ENCODE results near the gene AGFG1.

Gene AGFG1

GRCh38 chr2:227451655-227451992, 20.3 kb upstream of the AGFG1 start:
- Histone ChIP-seq H2AFZ (ENCODE audit: low read depth, low read length) (no peak overlapping the region), H3K9me3 (ENCODE audit: insufficient read depth, low read length, severe bottlenecking) (no peaks in the 10 kb centered on the region), H3K4me2 (ENCODE audit: insufficient read depth, low read length) (no peak overlapping the region), H3K27ac (ENCODE audit: low read length) (no peak overlapping the region), H3K4me1 (ENCODE audit: insufficient read depth, low read length) (no peaks in the 10 kb centered on the region), H3K27me3 (ENCODE audit: insufficient read depth, low read length, poor library complexity) (peaks cover 12% of the 10 kb centered on the region), H3K36me3 (ENCODE audit: insufficient read depth, low read length) (no peaks in the 10 kb centered on the region), H4K20me1 (ENCODE audit: insufficient read depth, low read length) (no peaks in the 10 kb centered on the region), H3K4me3 (ENCODE audit: low read depth in 1 of 2, low read length in 2 of 2) (no peak overlapping the region), H3K79me2 (ENCODE audit: insufficient read depth, low read length) (no peaks in the 10 kb centered on the region), H3K9ac (ENCODE audit: low read depth, low read length) (no peak overlapping the region)
- TF ChIP-seq EZH2 (IDR thresholded peaks at IDR 0.05; ENCODE audit: borderline replicate concordance, low read depth, low read length, severe bottlenecking): no peak
- TF ChIP-seq CTCF (IDR thresholded peaks at IDR 0.05; ENCODE audit: borderline replicate concordance, extremely low read depth, low read length, poor library complexity, severe bottlenecking): no peak
- no peak for DNase-seq
- no peak for ATAC-seq (ENCODE audit: insufficient read depth, low read depth)

DNA sequence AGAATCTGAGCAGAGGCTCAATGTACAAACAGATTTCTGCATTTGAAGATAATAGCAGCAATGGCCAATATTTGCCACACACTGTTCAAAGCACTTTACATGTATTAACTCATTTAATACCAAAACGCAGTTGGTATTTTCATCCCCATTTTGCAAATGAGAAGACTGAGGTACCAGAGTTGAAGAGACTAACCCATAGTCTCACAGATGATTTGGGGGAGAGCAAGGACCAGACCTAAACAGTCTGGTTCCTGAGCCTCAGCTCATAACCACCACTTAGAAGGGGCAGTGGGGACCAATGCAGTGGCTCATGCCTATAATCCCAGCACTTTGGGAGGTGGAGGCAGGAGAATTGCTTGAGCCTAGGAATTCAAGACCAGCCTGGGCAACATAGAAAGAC, 18.1 kb upstream of the AGFG1 start:
- DNase-seq (no peak), ATAC-seq (ENCODE audit: insufficient read depth, low read depth) (no peak)
- Histone ChIP-seq H3K9ac (ENCODE audit: low read depth, low read length) (no peak overlapping the region), H3K27me3 (ENCODE audit: insufficient read depth, low read length, poor library complexity) (peaks cover 12% of the 10 kb centered on the region), H4K20me1 (ENCODE audit: insufficient read depth, low read length) (no peaks in the 10 kb centered on the region), H3K79me2 (ENCODE audit: insufficient read depth, low read length) (no peaks in the 10 kb centered on the region), H3K27ac (ENCODE audit: low read length) (no peak overlapping the region), H3K4me3 (ENCODE audit: low read depth in 1 of 2, low read length in 2 of 2) (no peak overlapping the region), H3K4me2 (ENCODE audit: insufficient read depth, low read length) (no peak overlapping the region), H3K4me1 (ENCODE audit: insufficient read depth, low read length) (no peaks in the 10 kb centered on the region), H2AFZ (ENCODE audit: low read depth, low read length) (no peak overlapping the region), H3K9me3 (ENCODE audit: insufficient read depth, low read length, severe bottlenecking) (no peaks in the 10 kb centered on the region), H3K36me3 (ENCODE audit: insufficient read depth, low read length) (no peaks in the 10 kb centered on the region)
- TF ChIP-seq CTCF (IDR thresholded peaks at IDR 0.05; ENCODE audit: borderline replicate concordance, extremely low read depth, low read length, poor library complexity, severe bottlenecking) (no peak), EZH2 (IDR thresholded peaks at IDR 0.05; ENCODE audit: borderline replicate concordance, low read depth, low read length, severe bottlenecking) (no peak)

DNA sequence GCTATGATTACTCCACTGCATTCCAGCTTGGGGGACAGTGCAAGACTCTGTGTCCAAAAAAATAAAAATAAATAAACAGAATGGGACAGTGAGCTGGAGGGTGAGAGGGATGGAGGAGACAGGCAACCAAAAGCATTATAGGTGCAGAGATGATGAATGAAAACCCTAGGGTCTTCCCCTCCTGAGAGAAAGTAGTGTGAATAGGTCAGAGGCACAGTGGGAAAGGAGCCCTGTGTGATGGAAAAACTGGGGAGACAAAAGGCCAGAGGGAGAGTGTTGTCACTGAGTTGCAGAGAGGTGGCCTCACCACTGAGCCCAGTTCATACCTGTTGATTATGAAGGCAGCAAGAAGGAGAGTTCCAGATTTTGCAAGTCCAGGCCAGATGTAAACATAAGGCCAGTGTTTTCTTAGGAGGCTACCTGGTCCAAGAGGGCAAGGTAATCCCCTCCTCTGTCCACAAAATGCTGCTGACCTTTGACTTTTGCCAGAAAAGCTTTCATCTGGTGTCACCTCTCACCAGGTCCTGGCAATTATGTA, 17.6 kb upstream of the AGFG1 start:
- TF ChIP-seq CTCF (IDR thresholded peaks at IDR 0.05; ENCODE audit: borderline replicate concordance, extremely low read depth, low read length, poor library complexity, severe bottlenecking) (no peak), EZH2 (IDR thresholded peaks at IDR 0.05; ENCODE audit: borderline replicate concordance, low read depth, low read length, severe bottlenecking) (no peak)
- H3K4me1 ChIP-seq (ENCODE audit: insufficient read depth, low read length): no peaks in the 10 kb centered on the region
- H3K27ac ChIP-seq (ENCODE audit: low read length): no peak overlapping the region
- no peak overlapping the region for H2AFZ ChIP-seq (ENCODE audit: low read depth, low read length)
- H3K9me3 ChIP-seq (ENCODE audit: insufficient read depth, low read length, severe bottlenecking): no peaks in the 10 kb centered on the region
- ATAC-seq (ENCODE audit: insufficient read depth, low read depth): no peak
- H3K9ac ChIP-seq (ENCODE audit: low read depth, low read length): no peak overlapping the region
- H3K79me2 ChIP-seq (ENCODE audit: insufficient read depth, low read length): no peaks in the 10 kb centered on the region
- DNase-seq: no peak
- no peaks in the 10 kb centered on the region for H4K20me1 ChIP-seq (ENCODE audit: insufficient read depth, low read length)
- H3K36me3 ChIP-seq (ENCODE audit: insufficient read depth, low read length): no peaks in the 10 kb centered on the region
- H3K4me2 ChIP-seq (ENCODE audit: insufficient read depth, low read length): no peak overlapping the region
- H3K4me3 ChIP-seq (ENCODE audit: low read depth in 1 of 2, low read length in 2 of 2): no peak overlapping the region
- H3K27me3 ChIP-seq (ENCODE audit: insufficient read depth, low read length, poor library complexity): peaks cover 12% of the 10 kb centered on the region

GRCh38 chr2:227455200-227455599, 16.8 kb upstream of the AGFG1 start:
- TF ChIP-seq EZH2 (IDR thresholded peaks at IDR 0.05; ENCODE audit: borderline replicate concordance, low read depth, low read length, severe bottlenecking) (no peak), CTCF (IDR thresholded peaks at IDR 0.05; ENCODE audit: borderline replicate concordance, extremely low read depth, low read length, poor library complexity, severe bottlenecking) (no peak)
- ATAC-seq (ENCODE audit: insufficient read depth, low read depth) (no peak), DNase-seq (no peak)
- Histone ChIP-seq H3K79me2 (ENCODE audit: insufficient read depth, low read length) (no peaks in the 10 kb centered on the region), H3K4me3 (ENCODE audit: low read depth in 1 of 2, low read length in 2 of 2) (no peak overlapping the region), H3K9ac (ENCODE audit: low read depth, low read length) (no peak overlapping the region), H3K4me2 (ENCODE audit: insufficient read depth, low read length) (no peak overlapping the region), H4K20me1 (ENCODE audit: insufficient read depth, low read length) (no peaks in the 10 kb centered on the region), H3K4me1 (ENCODE audit: insufficient read depth, low read length) (no peaks in the 10 kb centered on the region), H3K36me3 (ENCODE audit: insufficient read depth, low read length) (no peaks in the 10 kb centered on the region), H3K27me3 (ENCODE audit: insufficient read depth, low read length, poor library complexity) (peaks cover 7% of the 10 kb centered on the region), H2AFZ (ENCODE audit: low read depth, low read length) (no peak overlapping the region), H3K9me3 (ENCODE audit: insufficient read depth, low read length, severe bottlenecking) (no peaks in the 10 kb centered on the region), H3K27ac (ENCODE audit: low read length) (no peak overlapping the region)
